GM12891 (cell line): Measurements from ENCODE around the gene PTGFRN.

ENCODE experiments used
- POLR2AphosphoS5 ChIP-seq: IDR thresholded peaks from 2 replicates; pipeline ENCODE4 v1.6.1; 2011; ENCODE audit warnings: low read depth, low read length, control low read depth
- POU2F2 ChIP-seq: IDR thresholded peaks from 2 replicates; pipeline ENCODE4 v1.6.1; 2011; ENCODE audit warnings: low read depth, mild to moderate bottlenecking, control low read depth, low read length, moderate library complexity
- TAF1 ChIP-seq: IDR thresholded peaks from 2 replicates; pipeline ENCODE4 v1.6.1; 2011; ENCODE audit warnings: low read depth, low read length, control low read depth

- TF ChIP-seq TAF1 (no peak), POLR2AphosphoS5 (no peak), POU2F2 (no peak)
Observed at GRCh38 chr1:116880917-116881316, 28.8 kb upstream of the PTGFRN start.
